ENCODE data around the gene SPATA31E1.

DNA sequence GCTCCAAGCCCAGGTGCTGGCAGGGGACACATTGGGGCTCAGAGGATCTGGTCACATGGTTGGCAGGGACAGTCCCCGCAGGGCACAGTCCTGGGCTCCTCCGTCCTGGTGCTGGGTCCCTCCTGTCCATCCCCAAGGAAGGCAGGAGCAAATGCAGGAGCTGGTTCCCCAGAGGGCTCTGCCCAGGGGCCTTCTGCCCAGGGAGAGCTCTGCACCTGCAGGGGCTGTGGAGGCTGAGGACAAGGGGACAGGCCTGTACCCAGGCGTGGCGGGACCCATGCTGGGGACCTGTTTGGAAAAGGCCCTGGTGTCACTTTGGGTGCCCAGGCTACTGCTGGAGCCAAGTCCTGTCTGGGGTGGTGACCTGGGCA, 7.2 kb downstream of the SPATA31E1 start:
- TF ChIP-seq CTCF (IDR thresholded peaks at IDR 0.05 in 2 of 3, conservative IDR thresholded peaks at IDR 0.05 in 1 of 3; ENCODE audit: control insufficient read depth in 2 of 3, extremely low read depth in 1 of 3, insufficient read depth in 1 of 3, low read depth in 3 of 3, low read length in 3 of 3) (no peak), FOXM1 (IDR thresholded peaks at IDR 0.05; ENCODE audit: low read depth, low read length) (no peak), GATAD2B (conservative IDR thresholded peaks at IDR 0.05; ENCODE audit: low read depth) (no peak), ETV6 (conservative IDR thresholded peaks at IDR 0.05 in 1 of 2, IDR thresholded peaks at IDR 0.05 in 1 of 2; ENCODE audit: borderline replicate concordance in 1 of 2, low read depth in 1 of 2) (no peak), SP1 (IDR thresholded peaks at IDR 0.05; ENCODE audit: low read depth, low read length) (no peak), LARP7 (IDR thresholded peaks at IDR 0.05) (no peak), ZNF274 (IDR thresholded peaks at IDR 0.05; ENCODE audit: insufficient read depth, insufficient read length) (no peak), ZBTB40 (IDR thresholded peaks at IDR 0.05; ENCODE audit: borderline replicate concordance) (no peak), SRF (IDR thresholded peaks at IDR 0.05; ENCODE audit: low read depth in 2 of 2, low read length in 2 of 2) (no peak), GABPA (IDR thresholded peaks at IDR 0.05; ENCODE audit: low read depth) (no peak), STAT3 (IDR thresholded peaks at IDR 0.05; ENCODE audit: low read depth, low read length) (no peak), PKNOX1 (IDR thresholded peaks at IDR 0.05) (no peak)
- TF ChIP-seq, protein P1, sequence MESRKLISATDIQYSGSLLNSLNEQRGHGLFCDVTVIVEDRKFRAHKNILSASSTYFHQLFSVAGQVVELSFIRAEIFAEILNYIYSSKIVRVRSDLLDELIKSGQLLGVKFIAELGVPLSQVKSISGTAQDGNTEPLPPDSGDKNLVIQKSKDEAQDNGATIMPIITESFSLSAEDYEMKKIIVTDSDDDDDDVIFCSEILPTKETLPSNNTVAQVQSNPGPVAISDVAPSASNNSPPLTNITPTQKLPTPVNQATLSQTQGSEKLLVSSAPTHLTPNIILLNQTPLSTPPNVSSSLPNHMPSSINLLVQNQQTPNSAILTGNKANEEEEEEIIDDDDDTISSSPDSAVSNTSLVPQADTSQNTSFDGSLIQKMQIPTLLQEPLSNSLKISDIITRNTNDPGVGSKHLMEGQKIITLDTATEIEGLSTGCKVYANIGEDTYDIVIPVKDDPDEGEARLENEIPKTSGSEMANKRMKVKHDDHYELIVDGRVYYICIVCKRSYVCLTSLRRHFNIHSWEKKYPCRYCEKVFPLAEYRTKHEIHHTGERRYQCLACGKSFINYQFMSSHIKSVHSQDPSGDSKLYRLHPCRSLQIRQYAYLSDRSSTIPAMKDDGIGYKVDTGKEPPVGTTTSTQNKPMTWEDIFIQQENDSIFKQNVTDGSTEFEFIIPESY (IDR thresholded peaks at IDR 0.05), result no peak
- TF ChIP-seq, protein P2, sequence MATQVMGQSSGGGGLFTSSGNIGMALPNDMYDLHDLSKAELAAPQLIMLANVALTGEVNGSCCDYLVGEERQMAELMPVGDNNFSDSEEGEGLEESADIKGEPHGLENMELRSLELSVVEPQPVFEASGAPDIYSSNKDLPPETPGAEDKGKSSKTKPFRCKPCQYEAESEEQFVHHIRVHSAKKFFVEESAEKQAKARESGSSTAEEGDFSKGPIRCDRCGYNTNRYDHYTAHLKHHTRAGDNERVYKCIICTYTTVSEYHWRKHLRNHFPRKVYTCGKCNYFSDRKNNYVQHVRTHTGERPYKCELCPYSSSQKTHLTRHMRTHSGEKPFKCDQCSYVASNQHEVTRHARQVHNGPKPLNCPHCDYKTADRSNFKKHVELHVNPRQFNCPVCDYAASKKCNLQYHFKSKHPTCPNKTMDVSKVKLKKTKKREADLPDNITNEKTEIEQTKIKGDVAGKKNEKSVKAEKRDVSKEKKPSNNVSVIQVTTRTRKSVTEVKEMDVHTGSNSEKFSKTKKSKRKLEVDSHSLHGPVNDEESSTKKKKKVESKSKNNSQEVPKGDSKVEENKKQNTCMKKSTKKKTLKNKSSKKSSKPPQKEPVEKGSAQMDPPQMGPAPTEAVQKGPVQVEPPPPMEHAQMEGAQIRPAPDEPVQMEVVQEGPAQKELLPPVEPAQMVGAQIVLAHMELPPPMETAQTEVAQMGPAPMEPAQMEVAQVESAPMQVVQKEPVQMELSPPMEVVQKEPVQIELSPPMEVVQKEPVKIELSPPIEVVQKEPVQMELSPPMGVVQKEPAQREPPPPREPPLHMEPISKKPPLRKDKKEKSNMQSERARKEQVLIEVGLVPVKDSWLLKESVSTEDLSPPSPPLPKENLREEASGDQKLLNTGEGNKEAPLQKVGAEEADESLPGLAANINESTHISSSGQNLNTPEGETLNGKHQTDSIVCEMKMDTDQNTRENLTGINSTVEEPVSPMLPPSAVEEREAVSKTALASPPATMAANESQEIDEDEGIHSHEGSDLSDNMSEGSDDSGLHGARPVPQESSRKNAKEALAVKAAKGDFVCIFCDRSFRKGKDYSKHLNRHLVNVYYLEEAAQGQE (IDR thresholded peaks at IDR 0.05; ENCODE audit: low read depth, low read length), result no peak

Data from GM12878 (cell line).